Activated CD4-positive, alpha-beta T cell treated with anti-CD3 and anti-CD28 coated beads, Interleukin-2, amount 50 U/mL, for 16 hours (primary cell): Measurements from ENCODE around the gene FBN3.

Experiments
- DNase-seq: peaks from one replicate; pipeline ENCODE4 v3.0.0-alpha.2; 2020

Gene FBN3

GRCh38 chr19:8148088-8148409 lies 1.3 kb downstream of the FBN3 start:
- DNase-seq: no peak

DNA sequence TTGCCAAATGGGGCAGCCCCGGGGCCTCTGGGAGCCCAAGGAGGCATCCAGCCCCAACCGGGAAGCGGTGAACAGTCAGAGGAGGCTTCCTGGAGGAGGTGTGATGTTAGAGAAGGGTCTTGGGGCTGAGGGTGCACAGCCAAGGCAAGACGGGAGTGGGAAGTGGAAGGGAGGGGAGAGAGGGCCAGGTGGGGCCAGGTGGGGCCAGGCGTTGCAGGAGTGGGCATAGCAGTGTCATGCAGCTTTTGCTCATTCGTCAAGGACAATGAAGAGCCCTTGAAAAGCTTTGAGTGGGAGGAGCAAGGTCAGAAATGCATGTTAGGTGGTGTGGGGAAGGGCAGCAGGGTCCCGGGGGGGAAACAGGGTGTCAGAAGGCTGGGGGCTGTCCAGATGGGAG lies 1.8 kb downstream of the FBN3 start:
- DNase-seq: no peak

DNA sequence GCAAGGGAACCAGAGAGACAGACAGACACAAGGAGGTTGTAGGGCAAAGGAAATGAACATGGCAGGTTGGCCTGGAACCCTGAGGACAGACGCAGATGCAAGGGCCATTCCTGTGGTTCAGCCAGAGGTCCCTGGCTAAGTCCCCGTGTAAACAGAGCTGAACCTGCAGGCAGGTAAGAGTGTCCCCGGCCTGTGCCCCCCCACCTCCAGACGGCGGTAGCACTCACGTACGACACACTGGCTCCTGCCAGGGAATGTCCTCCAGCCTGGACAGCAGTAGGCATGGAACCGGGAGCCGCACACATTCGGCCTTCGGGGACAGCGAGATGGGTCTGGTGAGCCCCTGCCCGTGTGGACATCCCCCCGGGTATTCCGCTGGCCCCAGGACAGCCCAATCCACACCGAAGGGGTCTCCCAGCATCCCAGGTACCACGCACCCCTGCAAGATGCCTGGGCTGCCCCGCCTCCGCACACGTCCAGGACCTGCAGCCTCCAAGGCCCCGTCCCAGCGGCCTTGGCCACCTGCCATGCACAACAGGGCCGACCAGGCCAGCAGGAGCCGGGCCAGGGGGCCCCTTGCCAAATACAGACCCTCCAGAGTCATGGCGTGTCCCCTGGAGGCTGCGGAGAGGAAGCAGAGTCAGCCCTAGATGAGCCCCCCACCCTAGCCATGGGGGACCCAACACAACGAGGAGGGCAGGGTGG lies 2.4 kb downstream of the FBN3 start:
- no peak for DNase-seq

DNA sequence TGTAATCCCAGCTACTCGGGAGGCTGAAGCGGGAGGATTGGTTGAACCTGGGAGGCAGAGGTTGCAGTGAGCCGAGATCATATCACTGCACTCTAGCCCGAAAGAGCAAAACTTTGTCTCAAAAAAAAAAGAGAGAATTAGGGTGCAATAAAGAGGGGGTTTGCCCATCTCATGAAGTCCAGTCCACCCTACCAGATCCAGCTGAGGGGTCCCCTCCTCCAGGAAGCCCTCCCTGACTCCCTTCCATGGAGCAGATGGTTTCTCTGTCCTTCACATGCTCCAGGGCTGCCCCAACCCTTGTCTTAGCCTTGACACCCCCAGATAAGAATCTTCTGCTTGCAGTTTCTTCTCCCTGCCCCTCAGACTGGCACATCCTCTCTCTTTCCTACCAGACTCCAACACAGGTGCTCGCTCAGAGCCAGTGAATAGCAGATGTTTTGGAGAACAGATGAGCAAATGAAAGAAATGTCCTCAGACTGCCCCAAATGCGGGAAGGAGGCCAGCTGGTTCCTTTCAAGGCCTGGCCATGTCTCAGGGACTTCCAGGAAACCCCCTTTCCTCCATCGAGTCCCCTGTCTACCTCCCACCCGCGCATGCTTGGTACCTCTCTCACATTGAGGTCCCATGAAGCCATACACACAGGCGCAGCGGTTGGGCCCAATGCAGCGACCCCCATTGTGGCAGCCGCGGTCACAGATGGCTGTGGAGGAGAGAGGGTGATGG lies 5.0 kb downstream of the FBN3 start:
- DNase-seq: no peak

DNA sequence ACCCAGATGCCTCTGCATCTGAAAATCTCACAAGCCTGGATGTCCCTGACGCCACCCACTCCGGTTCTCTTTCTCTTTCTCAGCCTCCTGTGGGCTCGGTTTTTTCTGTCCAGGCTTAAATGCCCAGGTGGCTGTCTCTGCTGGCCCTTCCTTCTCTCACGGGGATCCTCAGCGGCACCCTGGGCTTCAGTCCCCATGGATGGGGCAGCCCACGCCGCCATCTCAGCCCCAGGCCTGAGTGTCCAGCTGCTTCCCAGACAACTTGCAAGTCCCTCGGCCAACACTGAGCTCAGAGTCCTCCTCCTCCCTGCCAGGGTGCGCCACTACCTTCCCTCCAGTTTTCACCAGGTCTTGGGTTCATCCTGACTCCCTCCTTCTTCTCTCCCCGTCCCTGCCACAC lies 6.4 kb downstream of the FBN3 start:
- no peak for DNase-seq

DNA sequence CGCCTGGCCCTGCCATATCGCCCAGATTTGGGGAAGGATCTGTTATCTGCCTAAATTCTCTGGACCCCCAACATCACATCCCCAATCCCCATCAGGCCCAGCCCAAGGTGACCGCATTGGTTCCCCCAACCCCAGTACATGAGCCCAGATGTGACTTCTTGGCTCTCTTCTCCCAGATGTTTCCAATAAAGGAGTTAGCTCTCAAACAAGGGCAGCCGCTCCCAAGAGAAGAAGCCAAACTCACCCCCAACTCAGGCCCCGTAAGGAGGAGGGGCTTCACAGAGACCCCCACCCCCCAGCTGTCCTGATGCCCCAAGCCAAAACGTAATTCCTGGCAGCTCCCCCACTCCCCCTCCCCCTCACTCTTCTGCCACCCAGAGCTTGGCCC lies 6.9 kb downstream of the FBN3 start:
- DNase-seq: no peak

DNA sequence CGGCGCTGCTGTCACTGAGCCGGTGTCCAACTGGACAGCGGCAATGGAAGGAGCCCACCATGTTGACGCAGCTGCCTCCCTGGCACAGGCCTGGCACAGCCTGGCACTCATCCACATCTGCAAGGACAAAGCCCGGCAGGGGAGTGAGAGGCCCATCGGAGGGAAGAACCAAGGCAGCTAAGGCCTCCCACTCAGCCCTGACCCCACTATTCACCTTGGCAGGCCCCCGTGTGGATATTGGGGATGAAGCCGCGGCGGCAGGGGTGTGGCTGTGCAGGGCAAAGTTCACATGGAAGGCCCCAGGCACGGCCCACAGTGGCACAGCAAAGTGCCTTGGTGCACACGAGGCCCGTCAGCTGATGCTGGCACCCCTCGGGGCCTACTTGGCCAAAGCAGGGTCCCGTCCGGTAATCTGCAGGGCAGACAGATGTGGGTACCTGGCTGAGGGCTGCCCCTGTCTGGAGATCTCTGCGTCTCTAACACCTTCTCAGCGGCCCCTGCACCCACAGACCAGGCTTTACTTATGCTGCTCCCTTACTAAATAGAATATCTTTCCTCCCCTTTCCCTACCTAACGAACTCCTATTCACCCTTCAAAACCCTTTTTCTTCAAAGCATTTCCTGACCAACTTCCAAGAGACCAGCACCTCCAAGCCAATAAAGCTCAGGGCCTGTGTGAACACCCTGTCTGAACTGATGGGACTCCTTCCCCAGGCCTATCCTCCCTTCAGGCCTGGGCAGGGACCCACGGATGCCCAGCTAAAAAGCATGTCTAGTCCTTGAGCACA lies 7.5 kb downstream of the FBN3 start:
- DNase-seq: no peak

- no peak for DNase-seq
Observed at GRCh38 chr19:8138201-8138600, 11.2 kb downstream of the FBN3 start.

- no peak for DNase-seq
Observed at GRCh38 chr19:8137425-8137824, 12.0 kb downstream of the FBN3 start.

DNA sequence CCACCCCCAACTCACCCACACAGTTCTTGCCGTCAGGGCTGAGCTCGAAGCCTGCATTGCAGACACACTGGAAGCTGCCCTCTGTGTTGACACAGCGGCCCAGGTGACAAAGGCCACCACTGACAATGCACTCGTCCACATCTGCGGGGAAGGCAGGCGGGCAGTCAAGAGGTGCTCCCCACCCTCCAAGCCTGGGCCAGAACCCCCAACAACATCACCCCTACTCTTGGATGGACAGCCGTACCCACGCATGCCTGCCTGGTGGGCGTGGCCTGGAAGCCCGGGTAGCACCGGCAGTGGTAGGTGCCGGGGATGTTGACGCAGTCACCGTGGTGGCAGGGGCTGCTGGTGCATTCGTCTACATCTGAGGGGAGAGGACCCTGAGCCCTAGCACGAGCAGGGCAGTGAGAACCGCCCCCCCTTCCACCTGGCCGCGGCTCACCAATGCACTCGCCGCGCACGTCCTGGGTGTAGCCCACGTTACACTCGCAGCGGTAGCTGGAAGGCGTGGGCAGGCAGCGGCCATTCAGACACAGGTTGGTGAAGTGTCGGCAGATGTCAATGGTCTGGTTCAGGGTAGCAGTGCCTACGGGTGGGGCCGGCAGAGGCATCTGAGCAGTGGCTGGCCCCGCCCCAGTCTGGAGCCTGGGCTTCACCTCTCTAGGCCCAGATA lies 13.3 kb downstream of the FBN3 start:
- DNase-seq: no peak

DNA sequence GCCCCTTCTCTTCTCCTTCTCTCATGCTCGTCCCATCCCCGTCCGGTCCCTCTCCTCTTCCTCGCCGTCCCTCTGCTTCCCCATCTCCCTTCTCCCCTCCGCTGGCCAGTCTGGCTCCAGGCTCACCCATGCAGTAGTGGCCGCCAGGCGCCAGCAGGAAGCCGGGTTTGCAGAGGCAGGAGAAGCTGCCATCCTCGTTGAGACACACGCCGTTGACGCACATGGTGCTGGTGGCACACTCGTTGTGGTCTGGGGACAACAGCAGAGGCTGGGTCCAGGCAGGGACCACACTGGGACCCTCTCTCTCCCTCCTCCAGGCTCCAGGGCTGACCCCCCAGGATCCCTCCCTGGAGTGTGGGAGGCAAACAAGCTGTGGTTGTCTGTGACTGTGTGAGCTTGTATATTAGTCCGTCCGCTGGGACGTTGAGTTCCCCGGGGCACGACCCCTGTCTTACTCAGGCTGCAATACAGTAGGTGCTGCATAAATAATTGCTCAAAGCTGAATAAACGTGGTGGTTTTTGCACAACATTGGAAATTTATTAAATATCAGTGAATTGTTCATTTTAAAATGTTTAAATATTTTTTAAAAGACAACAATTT lies 16.4 kb downstream of the FBN3 start:
- DNase-seq: no peak

DNA sequence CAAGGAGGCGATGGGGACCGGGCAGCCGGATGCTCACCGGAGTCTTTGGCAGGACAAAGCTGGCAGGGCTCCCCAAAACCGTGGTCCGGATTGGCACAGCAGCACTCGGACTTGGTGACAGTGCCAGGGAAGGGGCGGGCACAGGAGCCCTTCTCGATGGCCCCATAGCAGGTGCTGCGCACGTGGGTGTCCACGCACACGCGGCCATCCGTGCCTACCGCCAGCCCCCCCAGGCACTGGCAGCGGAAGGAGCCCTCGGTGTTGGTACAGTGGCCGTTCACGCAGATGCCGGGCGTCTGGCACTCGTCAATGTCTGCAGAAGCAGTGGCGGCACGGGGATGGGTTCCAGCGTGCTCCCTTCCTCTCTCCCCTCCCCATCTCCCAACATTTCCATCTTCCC lies 17.9 kb downstream of the FBN3 start:
- DNase-seq: no peak

DNA sequence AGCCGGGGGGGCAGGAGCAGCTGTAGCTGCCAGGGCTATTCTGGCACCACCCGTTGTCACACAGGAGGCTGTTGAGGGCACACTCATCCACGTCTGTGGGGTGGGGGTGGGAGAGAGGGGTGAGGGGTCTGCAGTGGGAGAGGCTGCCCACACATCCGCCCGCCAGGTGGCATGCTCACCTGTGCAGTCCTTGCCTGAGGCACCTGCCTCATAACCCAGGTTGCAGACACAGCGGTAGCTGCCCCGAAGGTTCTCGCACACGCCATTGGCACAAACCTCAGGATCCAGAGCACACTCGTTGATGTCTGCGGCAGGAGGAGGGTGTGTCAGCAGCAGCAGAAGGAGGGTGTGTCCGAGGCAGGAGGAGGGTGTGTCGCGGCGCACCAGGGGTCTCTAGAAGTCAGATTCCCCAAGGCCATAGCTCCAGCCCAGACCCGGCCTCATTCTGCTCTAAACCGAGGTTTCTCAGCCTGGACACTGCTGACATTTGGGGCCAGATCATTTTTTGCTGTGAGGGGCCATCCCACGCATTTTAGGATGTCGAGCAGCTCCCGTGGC lies 20.3 kb downstream of the FBN3 start:
- no peak for DNase-seq

GRCh38 chr19:8128551-8128950 lies 20.8 kb downstream of the FBN3 start:
- no peak for DNase-seq

DNA sequence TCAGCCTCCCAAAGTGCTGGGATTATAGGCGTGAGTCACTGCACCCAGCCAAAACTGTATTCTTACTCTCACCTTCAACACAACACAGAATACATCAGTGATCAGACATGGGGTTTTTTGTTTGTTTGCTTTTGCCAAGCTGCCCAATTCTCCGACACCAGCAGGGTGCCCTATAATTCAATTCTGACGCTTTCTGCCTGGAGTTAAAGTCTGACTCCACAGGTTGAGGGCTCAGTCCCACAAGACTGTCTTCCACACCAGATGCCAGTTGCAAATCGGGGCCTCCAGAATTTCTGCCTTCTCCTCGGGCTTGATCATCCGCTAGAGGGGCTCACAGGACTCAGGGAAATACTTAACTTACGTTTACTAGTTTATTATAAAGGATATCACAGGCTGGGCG lies 22.1 kb downstream of the FBN3 start:
- no peak for DNase-seq

- DNase-seq: no peak
Observed at GRCh38 chr19:8126511-8126910, 22.9 kb downstream of the FBN3 start.

DNA sequence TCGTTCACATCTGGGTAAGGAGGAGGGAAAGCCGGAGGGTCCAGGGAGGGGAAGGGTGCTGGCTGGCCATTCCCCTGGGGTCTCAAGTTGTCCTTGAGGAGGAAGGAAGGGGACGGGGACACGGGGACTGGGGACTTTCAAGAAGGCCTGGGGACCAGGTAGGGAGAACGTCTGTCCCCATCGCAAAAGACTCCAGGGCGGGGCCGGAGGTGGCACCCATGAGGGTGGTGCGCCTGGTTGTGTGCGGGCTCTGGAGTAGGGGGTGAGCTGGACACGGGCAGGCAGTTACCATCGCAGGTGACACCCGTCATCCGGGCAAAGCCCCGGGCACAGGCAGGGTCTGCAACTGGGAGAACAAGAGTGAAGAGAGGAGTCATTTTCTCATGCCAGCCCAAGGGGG lies 23.4 kb downstream of the FBN3 start:
- DNase-seq: no peak

GRCh38 chr19:8123683-8124082 lies 25.7 kb downstream of the FBN3 start:
- DNase-seq: no peak

DNA sequence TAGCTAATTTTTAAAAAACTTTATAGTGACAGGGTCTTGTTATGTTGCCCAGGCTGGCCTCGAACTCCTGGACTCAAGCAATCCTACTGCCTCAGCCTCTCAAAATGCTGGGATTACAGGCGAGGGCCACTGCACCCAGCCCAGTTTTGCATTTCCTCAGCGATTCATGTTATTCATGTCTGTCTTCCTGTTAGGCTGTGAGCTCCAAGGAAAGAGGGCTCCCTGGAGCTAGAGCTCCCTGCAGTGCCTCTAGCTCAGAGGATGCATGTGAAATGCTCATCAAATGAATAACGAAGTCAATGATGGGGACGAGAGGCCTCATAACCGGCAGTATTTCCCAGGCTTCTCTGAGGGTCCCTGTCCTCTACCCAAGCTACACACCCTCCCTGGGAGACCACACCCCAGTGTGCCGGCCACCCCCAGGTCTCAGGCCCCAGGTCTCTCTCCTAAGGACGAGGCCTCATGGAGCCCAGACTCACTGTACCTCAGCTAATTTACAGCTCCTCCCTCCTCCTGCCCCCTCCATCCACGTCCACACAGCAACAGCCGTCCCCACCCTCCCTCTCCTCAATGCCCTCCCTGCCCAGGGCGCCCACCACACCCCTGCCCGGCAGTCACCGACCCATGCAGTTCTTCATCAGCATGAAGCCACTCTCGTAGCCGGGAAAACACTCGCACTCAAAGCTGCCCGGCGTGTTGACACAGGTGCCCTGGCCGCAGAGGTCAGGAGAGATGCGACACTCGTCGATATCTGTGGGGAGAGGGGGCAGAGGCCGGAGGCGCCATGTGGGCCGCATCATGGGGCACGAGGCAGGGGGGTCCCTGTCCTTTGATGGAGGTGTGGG lies 28.5 kb downstream of the FBN3 start:
- no peak for DNase-seq

- DNase-seq: no peak
Observed at GRCh38 chr19:8117991-8118390, 31.4 kb downstream of the FBN3 start.

DNA sequence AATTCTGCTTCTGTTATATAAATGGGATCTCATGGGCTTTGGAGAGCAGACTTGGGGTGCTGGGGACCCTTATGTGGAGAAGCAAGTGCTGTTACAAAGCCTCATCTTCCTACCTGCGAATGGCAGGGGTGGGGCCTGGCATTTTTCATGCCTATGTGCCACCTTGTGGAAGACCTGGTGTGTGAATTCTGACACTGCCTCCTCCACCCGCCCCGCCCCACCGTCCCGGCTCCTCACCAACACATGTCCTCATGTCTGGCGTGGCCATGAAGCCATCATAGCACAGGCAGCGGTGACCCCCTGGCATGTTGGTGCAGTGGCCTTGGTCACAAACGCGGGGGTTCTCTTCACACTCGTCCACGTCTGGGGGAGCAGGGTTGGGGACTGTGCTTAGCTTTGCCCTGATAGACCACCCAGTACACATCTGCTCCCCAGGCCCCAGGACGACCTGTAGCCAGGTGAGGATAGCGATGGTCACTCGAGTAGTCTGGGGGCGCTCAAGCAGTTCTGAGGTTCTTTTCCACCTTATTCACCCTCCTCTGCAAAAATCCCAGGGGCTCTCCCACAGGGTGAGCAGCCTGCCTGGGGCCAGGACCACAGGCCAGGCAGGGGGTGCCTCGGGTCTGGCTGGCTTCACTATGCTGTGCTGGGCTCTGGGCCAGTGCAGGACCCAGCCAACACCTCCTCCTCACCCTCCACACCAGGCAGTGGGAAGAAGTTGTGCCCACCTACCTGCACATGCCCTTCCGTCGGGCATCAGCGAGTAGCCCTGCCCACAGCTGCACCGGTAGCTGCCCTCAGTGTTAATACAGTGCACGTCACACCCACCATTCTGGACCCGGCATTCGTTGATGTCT lies 32.7 kb downstream of the FBN3 start:
- no peak for DNase-seq
